Measurements from ENCODE around the gene ETNK2.
"Not testable (repeated sequence)": the region's sequence is repeated elsewhere in the genome, so short reads cannot be mapped to it uniquely, and the experiment has no call there.

The ETNK2 gene

GRCh38 chr1:204094856-204095634 lies 56.8 kb downstream of the ETNK2 start:
- peak; percentile 19 for DNase-seq

- no peak for DNase-seq
These were observed 57.5 kb downstream of the ETNK2 start for GRCh38 chr1:204094313-204094729.

DNA sequence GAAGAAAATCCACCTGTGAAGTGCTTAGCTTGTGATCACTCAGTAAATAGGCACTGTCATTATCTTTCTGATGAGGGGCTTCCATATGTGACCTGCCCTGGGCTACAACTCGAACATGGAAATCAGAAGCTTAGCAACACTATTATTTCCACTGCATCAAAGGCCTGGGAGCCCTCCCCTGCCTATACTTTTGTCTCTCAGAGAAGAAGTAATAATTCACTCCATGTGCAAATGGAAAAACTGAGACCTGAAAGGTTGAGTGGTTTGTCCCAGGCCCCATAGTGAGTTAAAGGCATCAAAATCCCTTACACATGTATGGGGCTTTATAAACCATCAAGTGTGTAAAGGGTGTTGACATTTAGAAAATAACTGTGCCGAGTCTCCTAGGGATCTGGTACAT lies 58.1 kb downstream of the ETNK2 start:
- DNase-seq: no peak

DNA sequence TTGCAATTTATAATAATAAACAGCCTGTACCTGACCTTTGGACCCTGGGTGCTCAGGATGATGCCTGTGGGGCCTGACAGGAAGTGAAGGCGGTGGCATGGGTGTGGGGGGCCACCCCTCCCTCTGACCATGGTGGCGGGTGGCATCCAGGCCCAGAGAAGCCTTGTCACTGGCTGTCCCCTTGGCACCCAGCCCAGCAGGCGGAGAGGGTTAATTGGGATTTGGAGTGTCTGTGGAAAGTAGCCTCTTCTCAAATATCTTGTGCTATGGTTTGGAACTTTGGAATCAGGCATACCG lies 58.5 kb downstream of the ETNK2 start:
- DNase-seq: peak; percentile 13

- DNase-seq: no peak
These were observed 59.0 kb downstream of the ETNK2 start for GRCh38 chr1:204092632-204093420.

DNA sequence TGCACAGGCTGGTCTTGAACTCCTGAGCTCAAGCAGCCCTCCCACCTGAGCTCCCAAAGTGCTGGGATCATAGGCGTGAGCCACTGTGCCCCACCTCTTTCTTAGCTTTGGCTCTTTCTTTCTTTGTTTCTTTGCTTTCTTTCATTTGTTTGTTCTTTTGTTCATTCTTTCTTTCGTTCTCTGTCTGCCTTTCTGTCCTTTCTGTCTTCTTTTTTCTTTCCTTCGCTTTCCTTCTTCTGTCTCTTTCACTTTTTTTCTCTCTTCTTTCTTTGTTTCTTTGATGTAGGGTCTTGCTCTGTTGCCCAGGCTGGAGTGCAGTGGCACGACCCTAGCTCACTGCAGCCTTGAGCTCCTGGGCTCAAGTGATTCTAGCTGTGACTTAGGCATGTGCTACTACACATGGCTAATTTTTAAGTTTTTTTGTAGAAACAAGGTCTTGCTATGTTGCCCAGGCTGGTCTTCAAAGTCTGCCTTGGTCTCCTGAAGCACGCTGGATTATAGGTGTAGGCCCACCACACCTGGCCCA lies 60.0 kb downstream of the ETNK2 start:
- no peak for DNase-seq

GRCh38 chr1:204091066-204091465 lies 60.8 kb downstream of the ETNK2 start:
- DNase-seq: no peak

DNA sequence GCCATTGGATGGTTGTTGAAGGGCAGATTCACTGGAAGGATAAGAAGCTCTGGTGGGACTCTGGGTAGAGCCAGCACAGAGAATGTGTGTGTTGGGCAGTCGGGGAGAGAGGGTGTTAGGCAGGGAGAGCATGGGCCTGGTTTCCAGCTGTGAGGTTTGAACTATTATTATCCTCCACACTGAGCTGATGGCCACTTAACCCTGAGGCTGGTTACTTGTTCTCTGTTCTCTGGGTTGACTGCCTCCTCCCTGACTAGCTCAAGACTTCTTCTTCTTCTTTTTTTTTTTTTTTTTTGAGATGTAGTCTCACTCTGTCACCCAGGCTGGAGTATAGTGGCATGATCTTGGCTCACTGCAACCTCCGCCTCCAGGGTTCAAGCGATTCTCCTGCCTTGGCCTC lies 61.7 kb downstream of the ETNK2 start:
- not testable (repeated sequence) for DNase-seq

DNA sequence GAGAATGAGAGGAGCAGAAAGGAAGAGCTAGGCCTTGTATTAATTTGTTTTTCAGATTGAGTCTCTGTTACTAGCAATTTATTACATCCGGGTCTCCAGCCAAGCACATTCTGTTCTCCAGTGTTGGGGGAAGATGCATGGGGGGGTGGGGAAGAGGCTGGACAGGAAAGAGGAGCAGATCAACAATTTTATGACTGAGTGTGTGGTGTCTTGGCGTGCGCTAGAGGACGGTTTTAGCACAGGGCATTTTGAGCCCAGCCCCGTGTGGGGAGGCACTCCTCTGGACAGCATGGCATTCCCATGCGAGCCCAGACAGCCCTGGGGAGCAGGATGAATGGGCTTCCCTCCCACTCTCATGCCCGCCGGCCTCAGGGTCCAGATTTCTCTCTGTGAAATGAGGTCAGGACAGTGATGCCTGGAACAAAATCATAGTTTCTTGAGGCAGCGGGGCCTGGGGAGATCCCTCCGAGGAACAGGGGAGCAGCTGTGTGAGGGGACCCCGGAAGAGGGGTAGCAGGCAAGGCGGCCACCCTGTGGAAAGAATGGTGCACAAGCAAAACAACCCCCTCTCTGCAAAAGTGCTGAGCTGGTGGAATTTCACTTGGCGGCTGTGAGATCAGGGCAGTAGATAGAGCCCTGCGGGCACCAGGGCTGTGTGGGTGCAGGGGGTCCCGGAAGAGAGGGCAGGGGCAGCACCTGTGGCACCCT lies 62.6 kb downstream of the ETNK2 start:
- DNase-seq: no peak

DNA sequence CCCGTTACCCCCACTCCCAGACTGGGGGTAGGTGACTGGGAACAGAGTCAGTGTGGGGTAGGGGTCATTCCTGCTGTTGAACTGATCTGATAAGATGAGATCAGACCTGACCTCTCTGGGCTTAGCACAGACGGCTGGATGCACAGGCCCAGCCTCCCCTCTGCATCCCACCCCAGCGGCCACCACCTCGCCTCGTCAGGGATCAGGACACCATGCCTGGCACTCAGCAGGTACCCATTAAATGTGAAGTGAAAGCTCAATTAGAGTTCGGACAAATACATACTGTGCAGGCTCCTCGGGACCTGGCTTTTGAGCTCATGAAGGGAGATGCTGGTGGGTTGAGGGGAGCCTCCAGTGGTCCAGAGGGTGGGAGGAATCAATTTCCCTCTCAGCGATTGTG lies 63.2 kb downstream of the ETNK2 start:
- no peak for DNase-seq

- no peak for DNase-seq
These were observed 63.8 kb downstream of the ETNK2 start for GRCh38 chr1:204087893-204088528.

- no peak for DNase-seq
These were observed 64.5 kb downstream of the ETNK2 start for GRCh38 chr1:204087181-204087892.

DNA sequence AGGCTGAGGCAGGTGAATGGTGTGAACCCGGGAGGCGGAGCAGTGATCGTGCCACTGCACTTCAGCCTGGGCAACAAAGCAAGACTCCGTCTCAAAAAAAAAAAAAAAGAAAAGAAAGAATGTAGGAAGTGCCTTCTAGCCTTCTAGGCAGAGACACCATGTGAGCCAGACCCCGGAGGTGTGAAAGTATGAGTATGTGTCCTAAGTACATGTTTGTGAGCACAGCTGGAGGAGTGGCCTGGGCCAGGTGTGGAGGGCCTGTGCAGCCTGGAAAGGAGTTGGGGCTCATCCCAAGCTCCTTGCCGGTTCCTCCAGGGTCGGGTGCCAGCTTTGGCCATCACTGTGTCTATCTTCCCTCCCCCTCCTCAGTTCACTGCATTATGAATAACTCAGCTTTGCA lies 66.0 kb downstream of the ETNK2 start:
- DNase-seq: no peak

DNA sequence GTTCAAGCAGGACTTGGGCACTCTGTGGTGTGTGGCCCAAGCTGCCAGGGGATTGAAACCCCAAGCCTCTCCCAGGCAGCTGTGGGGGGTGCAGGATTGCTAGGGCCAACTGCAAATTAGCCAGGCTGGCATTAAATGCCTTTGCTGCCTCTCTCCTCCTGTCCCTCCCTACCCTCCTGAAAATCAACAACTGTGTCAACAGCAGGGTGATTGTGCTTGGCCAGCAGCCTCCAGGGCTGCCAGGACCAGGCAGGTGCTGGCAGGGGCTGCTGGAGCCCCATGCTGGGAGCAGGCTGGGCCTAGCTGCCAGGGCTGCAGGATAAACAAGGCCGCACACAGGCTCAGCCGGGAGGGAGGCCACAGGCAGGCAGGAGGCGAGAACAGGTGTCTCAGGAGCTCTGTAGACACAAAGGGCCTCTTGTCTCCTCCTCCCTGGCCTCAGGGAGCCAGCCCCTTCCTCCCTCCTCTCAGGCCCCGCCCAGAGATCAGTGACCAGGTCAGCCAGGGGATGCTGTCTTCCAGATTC lies 67.5 kb downstream of the ETNK2 start:
- peak; percentile 87 for DNase-seq

DNA sequence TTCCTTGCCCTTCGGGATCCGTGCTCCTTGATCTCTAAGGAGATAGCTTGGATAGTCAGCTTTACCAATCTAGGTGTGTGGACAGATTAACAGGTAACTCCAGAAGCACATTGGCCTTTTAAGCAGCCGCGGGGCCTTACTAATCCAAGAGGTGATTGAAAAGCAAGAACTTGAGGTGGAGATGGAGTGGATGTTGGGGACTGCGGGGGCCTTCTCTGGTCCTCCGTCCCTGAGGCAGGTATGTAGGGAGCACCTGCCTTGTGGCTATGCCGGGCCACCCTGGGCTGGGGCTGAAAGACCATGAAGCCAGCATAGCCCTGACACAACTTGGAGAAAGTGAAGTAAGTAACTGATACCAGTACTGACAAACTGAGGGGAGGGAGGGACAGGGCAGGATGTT lies 68.4 kb downstream of the ETNK2 start:
- DNase-seq: no peak

GRCh38 chr1:204081791-204082513 lies 69.9 kb downstream of the ETNK2 start:
- DNase-seq: no peak

GRCh38 chr1:204081164-204081790 lies 70.6 kb downstream of the ETNK2 start:
- no peak for DNase-seq
